Activated naive CD4-positive, alpha-beta T cell treated with anti-CD3 and anti-CD28 coated beads, Interleukin-2, amount 50 U/mL, for 72 hours (primary cell): ENCODE measurements around the gene IFNA4. TPM values are rescaled to one million over a fixed set of nuclear protein-coding genes. Genes with fewer than 3 reads are reported as not detected.
"Not testable (repeated sequence)": the region's sequence is repeated elsewhere in the genome, so short reads cannot be mapped to it uniquely, and the experiment has no call there.

Source experiments
- ATAC-seq, 2 donors: fragments of 150-1000 bp; cut with Tn5 transposase; 2 replicates each; pipeline ENCODE4 v1.10.0; 2021; ENCODE audit warnings: mild to moderate bottlenecking in 2 of 2, moderate library complexity in 2 of 2
- DNase-seq, 2 donors: peaks; one replicate each; pipeline ENCODE4 v3.0.0; 2021 to 2022; ENCODE audit warnings: low spot score in 2 of 2
- H3K27ac Mint-ChIP-seq, 2 donors: one replicate each; pipeline ENCODE4 v1.8.0; 2022; ENCODE audit warnings: mild to moderate bottlenecking in 2 of 2, mixed read lengths in 2 of 2
- H3K36me3 Mint-ChIP-seq, 2 donors: one replicate each; pipeline ENCODE4 v1.8.0; 2022; ENCODE audit warnings: mixed read lengths in 2 of 2
- H3K9me3 Mint-ChIP-seq, 2 donors: one replicate each; pipeline ENCODE4 v1.8.0; 2022; ENCODE audit warnings: mixed read lengths in 2 of 2
- total RNA-seq, 2 donors: library from RNA; stranded (reverse); gene quantifications; one replicate each; pipeline ENCODE4 v1.2.3, GENCODE V29; 2022

The IFNA4 gene
- total RNA-seq: not detected

DNA sequence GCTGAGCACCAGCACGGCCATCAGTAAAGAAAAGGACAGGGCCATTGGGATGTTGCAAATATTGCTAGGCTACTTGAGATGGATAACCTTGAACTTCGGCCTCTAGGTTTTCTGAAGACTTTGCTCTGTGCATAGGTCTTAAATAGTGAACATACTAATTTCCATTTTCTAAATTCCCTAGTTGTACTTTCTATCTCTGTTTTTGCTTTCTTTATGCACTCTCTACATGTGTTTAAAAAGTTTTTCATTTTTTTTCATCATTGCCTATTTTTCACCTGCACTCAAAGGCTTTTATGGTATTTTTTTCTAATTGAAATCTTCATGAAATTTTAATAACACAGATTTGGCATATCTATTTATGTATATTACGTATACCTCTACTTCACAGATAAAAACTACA lies at the start of gene IFNA4:
TSS of gene IFNA4 (minus strand) at position 101 of the 400 bp plus-strand sequence. CDS start at position 45, 56 bp downstream.
- H3K27ac Mint-ChIP-seq, ATAC-seq, H3K36me3 Mint-ChIP-seq, H3K9me3 Mint-ChIP-seq, DNase-seq: not testable (repeated sequence)

GRCh38 chr9:21236360-21236714 lies 49.0 kb upstream of the IFNA4 start:
- H3K36me3 Mint-ChIP-seq, DNase-seq, H3K9me3 Mint-ChIP-seq, ATAC-seq: not testable (repeated sequence)
- H3K27ac Mint-ChIP-seq: peak overlapping the region in 1 of 2 donors; percentile 11

DNA sequence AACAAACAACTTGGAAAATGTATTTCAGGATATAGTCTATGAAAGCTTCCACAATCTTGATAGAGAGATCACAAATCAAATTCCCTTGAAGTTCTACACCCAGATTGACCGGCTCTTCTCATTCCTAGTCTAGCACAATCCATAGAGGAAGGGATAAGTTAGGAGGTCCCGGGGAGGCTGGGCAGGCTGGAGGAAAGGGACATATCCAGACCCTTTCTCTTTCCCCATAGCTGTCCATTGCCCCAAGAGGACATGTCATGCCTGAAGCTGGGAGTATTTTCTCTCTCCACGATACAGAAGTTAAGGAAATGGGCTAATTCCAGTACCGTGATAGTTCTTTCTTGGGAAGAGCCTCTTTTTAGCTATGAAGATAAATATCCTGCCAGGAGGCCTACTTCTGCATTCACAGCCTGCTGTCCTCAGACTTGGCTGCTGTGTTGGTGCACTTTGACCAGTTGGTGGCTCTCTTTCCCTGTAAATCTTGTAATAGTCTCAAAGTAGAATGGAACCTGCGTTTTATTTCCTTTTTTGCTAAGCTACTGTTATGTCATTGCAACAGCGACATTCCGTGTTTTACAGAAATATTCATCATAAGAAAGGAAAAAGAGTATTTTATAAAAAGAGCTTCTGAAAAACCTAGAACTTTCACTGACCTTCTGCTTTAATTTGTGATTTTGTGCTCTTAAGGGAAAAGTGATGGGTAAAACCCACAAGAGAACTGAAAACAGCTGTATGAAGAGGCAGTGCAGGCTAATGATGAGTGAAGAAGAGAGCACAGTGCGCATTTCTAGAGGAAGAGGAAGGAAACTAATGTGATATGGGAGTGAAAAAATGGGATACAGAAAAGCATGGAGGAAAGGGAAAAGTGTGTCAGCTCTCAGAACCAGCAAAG lies 48.3 kb upstream of the IFNA4 start:
- H3K27ac Mint-ChIP-seq: peak overlapping the region in 1 of 2 donors; percentile 11
- not testable (repeated sequence) for H3K9me3 Mint-ChIP-seq

DNA sequence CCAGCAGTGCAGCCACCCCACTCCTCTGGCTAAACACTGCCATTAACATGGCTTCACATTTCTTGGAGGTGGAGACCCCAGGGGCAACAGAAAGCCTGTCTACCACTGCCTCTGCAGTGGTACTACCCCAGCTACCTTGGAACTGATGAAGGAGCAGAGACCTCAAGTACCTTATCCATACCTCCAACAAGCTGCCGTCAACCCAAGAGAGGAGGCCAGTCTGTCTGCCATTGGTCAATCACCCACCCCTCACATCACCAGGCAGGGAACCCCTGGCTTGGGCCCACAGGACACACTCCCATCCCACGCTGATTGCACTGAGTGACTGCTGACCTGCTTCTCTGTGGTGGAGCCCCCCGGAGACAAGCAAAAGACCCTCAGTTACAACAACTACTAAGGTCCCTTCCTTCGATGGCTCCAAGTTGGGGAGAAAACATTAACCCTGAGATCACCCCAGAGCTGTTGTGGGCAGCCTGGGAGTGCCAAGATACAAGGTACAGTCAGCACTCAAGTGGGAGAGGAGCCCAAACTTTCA lies 46.8 kb upstream of the IFNA4 start:
- DNase-seq (no peak), ATAC-seq (no peak)
- Mint-ChIP-seq H3K27ac (no peak overlapping the region), H3K36me3 (no peaks in the 10 kb centered on the region), H3K9me3 (no peaks in the 10 kb centered on the region)

More for the DNA sequence above, 48.3 kb upstream of the IFNA4 start:
- peak; percentile 47 to 71 for ATAC-seq
- not testable (repeated sequence) for DNase-seq, H3K36me3 Mint-ChIP-seq

- DNase-seq: no peak
- no peak overlapping the region for H3K27ac Mint-ChIP-seq
- H3K36me3 Mint-ChIP-seq: no peaks in the 10 kb centered on the region
- ATAC-seq: no peak
- H3K9me3 Mint-ChIP-seq: no peaks in the 10 kb centered on the region
Observed at GRCh38 chr9:21233258-21233657, 45.9 kb upstream of the IFNA4 start.

GRCh38 chr9:21228122-21228521 lies 40.7 kb upstream of the IFNA4 start, which contains the start of gene IFNA17:
TSS of gene IFNA17 (minus strand) at chr9:21228222. CDS start at chr9:21228173, 49 bp downstream.
- ATAC-seq: no peak
- Mint-ChIP-seq H3K27ac (no peak within 1 kb of the TSS), H3K36me3 (no peaks in the 10 kb centered on the region), H3K9me3 (no peaks in the 10 kb centered on the region)
- no peak for DNase-seq

DNA sequence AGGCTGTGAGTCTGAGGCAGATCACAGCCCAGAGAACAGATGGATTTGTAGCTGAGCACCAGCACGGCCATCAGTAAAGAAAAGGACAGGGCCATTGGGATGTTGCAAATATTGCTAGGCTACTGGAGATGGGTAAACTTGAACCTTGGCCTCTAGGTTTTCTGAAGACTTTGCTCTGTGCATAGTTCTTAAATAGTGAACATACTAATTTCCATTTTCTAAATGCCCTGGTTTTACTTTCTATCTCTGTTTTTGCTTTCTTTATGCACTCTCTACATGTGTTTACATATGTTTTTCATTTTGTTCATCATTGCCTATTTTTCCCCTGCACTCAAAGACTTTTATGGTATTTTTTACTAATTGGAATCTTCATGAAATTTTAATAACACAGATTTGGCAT lies 29.8 kb upstream of the IFNA4 start, which contains the start of gene IFNA16:
TSS of gene IFNA16 (minus strand) at position 101 of the 400 bp plus-strand sequence. CDS start at position 95, 6 bp downstream.
- H3K9me3 Mint-ChIP-seq, H3K27ac Mint-ChIP-seq, DNase-seq, H3K36me3 Mint-ChIP-seq, ATAC-seq: not testable (repeated sequence)

- H3K9me3 Mint-ChIP-seq, H3K36me3 Mint-ChIP-seq, H3K27ac Mint-ChIP-seq, DNase-seq: not testable (repeated sequence)
- peak; percentile 28 to 31 for ATAC-seq
Observed at GRCh38 chr9:21213411-21214326, 26.3 kb upstream of the IFNA4 start.

- not testable (repeated sequence) for DNase-seq, H3K36me3 Mint-ChIP-seq, ATAC-seq, H3K27ac Mint-ChIP-seq, H3K9me3 Mint-ChIP-seq
Observed at GRCh38 chr9:21212160-21212559, 24.8 kb upstream of the IFNA4 start.

- DNase-seq, H3K9me3 Mint-ChIP-seq, ATAC-seq, H3K36me3 Mint-ChIP-seq, H3K27ac Mint-ChIP-seq: not testable (repeated sequence)
Observed at GRCh38 chr9:21210782-21211181, 23.4 kb upstream of the IFNA4 start.

GRCh38 chr9:21210311-21210710 lies 22.9 kb upstream of the IFNA4 start:
- H3K27ac Mint-ChIP-seq: no peak overlapping the region
- DNase-seq (no peak), ATAC-seq (no peak)
- H3K9me3 Mint-ChIP-seq: no peaks in the 10 kb centered on the region
- no peaks in the 10 kb centered on the region for H3K36me3 Mint-ChIP-seq

DNA sequence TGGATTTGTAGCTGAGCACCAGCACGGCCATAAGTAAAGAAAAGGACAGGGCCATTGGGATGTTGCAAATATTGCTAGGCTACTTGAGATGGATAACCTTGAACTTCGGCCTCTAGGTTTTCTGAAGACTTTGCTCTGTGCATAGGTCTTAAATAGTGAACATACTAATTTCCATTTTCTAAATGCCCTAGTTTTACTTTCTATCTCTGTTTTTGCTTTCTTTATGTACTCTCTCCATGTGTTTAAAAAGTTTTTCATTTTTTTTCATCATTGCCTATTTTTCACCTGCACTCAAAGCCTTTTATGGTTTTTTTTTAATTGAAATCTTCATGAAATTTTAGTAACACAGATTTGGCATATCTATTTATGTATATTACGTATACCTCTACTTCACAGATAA lies 19.7 kb upstream of the IFNA4 start, which contains the start of gene IFNA10:
TSS of gene IFNA10 (minus strand) at position 101 of the 400 bp plus-strand sequence. CDS start at position 55, 46 bp downstream.
- not testable (repeated sequence) for DNase-seq, ATAC-seq, H3K9me3 Mint-ChIP-seq, H3K27ac Mint-ChIP-seq, H3K36me3 Mint-ChIP-seq

DNA sequence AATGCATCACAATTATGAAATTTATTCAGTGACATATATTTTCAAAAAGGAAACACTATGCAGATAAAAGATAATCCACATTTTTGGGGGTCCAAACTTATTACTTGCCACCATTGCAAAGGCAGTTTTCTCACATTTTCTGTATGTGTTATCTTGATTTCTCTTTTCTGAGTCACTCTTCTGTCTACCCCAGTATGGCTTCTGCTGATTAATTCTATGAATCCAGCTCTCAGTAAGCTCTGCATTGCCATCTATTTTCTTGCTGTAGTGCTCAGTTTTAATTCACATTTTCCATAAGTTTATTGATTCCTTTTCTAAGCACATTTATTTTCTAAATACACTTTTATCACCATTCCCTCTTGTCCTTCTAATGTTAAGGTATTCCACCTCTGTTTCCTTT lies 17.8 kb upstream of the IFNA4 start:
- Mint-ChIP-seq H3K9me3 (no peaks in the 10 kb centered on the region), H3K27ac (no peak overlapping the region), H3K36me3 (no peaks in the 10 kb centered on the region)
- DNase-seq: no peak
- ATAC-seq: peak in 1 of 2 donors; percentile 77

DNA sequence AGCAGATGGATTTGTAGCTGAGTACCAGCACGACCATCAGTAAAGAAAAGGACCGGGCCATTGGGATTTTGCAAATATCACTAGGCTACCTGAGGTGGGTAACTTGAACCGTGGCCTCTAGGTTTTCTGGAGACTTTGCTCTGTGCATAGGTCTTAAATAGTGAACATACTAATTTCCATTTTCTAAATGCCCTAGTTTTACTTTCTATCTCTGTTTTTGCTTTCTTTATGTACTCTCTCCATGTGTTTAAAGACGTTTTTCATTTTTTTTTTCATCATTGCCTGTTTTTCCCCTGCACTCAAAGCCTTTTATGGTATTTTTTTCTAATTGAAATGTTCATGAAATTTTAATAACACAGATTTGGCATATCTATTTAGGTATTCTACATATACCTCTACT lies 14.7 kb upstream of the IFNA4 start, which contains the start of gene IFNA7:
TSS of gene IFNA7 (minus strand) at position 101 of the 400 bp plus-strand sequence. CDS start at position 61, 40 bp downstream.
- H3K36me3 Mint-ChIP-seq, H3K27ac Mint-ChIP-seq, H3K9me3 Mint-ChIP-seq, ATAC-seq, DNase-seq: not testable (repeated sequence)

DNA sequence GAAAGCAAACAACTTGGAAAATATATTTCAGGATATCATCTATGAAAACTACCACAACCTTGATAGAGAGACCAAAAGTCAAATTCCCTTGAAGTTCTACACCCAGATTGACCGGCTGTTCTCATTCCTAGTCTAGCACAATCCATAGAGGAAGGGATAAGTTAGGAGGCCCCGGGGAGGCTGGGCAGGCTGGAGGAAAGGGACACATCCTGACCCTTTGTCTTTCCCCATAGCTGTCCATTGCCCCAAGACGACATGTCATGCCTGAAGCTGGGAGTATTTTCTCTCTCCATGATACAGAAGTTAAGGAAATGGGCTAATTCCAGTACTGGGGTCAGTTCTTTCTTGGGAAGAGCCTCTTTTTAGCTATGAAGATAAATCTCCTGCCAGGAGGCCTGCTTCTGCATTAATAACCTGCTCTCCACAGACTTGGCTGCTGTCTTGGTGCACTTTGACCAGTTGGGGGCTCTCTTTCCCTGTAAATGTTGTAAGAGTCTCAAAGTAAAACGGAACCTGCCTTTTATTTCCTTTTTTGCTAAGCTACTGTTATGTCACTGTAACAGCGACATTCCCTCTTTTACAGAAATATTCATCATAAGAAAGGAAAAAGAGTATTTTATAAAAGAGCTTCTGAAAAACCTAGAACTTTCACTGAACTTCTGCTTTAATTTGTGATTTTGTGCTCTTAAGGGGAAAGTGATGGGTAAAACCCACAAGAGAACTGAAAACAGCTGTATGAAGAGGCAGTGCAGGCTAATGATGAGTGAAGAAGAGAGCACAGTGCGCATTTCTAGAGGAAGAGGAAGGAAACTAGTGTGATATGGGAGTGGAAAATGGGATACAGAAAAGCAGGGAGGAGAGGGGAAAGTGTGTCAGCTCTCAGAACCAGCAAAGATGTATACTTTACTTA lies 7.7 kb upstream of the IFNA4 start:
- H3K9me3 Mint-ChIP-seq: not testable (repeated sequence)
- peak; percentile 74 to 85 for ATAC-seq

More for the DNA sequence above, 7.7 kb upstream of the IFNA4 start:
- H3K36me3 Mint-ChIP-seq: not testable (repeated sequence)
- peak overlapping the region in 1 of 2 donors; percentile 28 for H3K27ac Mint-ChIP-seq
- peak in 1 of 2 donors; percentile 36 for DNase-seq
